B cell (primary cell): Measurements from ENCODE around the gene SPATA25. TPM values are rescaled to one million over a fixed set of nuclear protein-coding genes. Genes with fewer than 3 reads are reported as not detected.
A peak's percentile ranks its signal among the peaks of the same experiment; 100 is the strongest.

ENCODE experiments used
- ATAC-seq: fragments of 200-7000 bp; cut with Tn5 transposase; one replicate; pipeline ENCODE4 v1.10.0; 2021; ENCODE audit warnings: low read depth, mild to moderate bottlenecking, moderate number of reproducible peaks, moderate library complexity
- CTCF ChIA-PET: fragments of 350-600 bp; sonication (Branson Sonifier 250); formaldehyde crosslinking; loops from one replicate; lab custom pipeline; 2021; ENCODE audit warnings: antibody characterized with exemption, inconsistent platforms; lab: Charles Lee
- POLR2A ChIA-PET: fragments of 350-600 bp; sonication (Branson Sonifier 250); formaldehyde crosslinking; loops from one replicate; lab custom pipeline; 2021; ENCODE audit warnings: antibody characterized with exemption; lab: Charles Lee
- DNase-seq: peaks from one replicate; pipeline ENCODE4 v3.0.0; 2013
- H2AFZ ChIP-seq: 2 replicates; pipeline ENCODE4 v1.6.1; 2012; ENCODE audit warnings: mild to moderate bottlenecking, low read depth, low read length; ENCODE audit not compliant: insufficient read depth, poor library complexity, severe bottlenecking
- H3K27ac ChIP-seq, 2 donors: 1 replicate in 1 of 2; 2 replicates in 1 of 2; pipeline ENCODE4 v1.5.1; 2012 to 2013; ENCODE audit warnings: low read length in 2 of 2, mild to moderate bottlenecking in 2 of 2, moderate library complexity in 1 of 2
- H3K27me3 ChIP-seq, 4 experiments: fragments of 200-600 bp in 1 of 4; sonication (generic) in 1 of 4; replicated peaks in 1 of 4; 1 replicate in 2 of 4; 2 replicates in 2 of 4; pipeline versions ENCODE4 v1.6.1 to v1.7.0; 2013 to 2016; ENCODE audit warnings: low read length in 3 of 4, mild to moderate bottlenecking in 2 of 4, mixed read lengths in 1 of 4, moderate library complexity in 1 of 4; ENCODE audit not compliant: insufficient read depth in 4 of 4, control insufficient read depth in 3 of 4; ENCODE audit errors: control extremely low read depth in 1 of 4
- H3K36me3 ChIP-seq, 2 experiments: replicated peaks in 1 of 2; 1 replicate in 1 of 2; 2 replicates in 1 of 2; pipeline versions ENCODE4 v1.6.1 to v1.7.1; 2013; ENCODE audit warnings: low read length in 1 of 2; ENCODE audit not compliant: insufficient read depth in 2 of 2, control insufficient read depth in 1 of 2; ENCODE audit errors: control extremely low read depth in 1 of 2, extremely low read depth in 1 of 2
- H3K4me1 ChIP-seq, 2 donors: fragments of 200-600 bp in 1 of 2; sonication (generic) in 1 of 2; 1 replicate in 1 of 2; 2 replicates in 1 of 2; pipeline versions ENCODE4 v1.5.1 to v1.6.1; 2013 to 2017; ENCODE audit warnings: low read length in 2 of 2; ENCODE audit not compliant: control insufficient read depth in 2 of 2, insufficient read depth in 2 of 2
- H3K4me2 ChIP-seq: replicated peaks from 2 replicates; pipeline ENCODE3; 2012; ENCODE audit warnings: mild to moderate bottlenecking, low read depth, low read length; ENCODE audit not compliant: poor library complexity, severe bottlenecking
- H3K4me3 ChIP-seq, 5 experiments: fragments of 200-600 bp in 1 of 5; sonication (generic) in 1 of 5; 1 replicate in 3 of 5; 2 replicates in 2 of 5; pipeline versions ENCODE4 v1.5.1 to v1.7.0; 2011 to 2016; ENCODE audit warnings: low read length in 4 of 5, mild to moderate bottlenecking in 4 of 5, low read depth in 2 of 5, control low read depth in 1 of 5, moderate library complexity in 1 of 5; ENCODE audit not compliant: insufficient read depth in 1 of 5; ENCODE audit errors: control extremely low read depth in 1 of 5, extremely low read depth in 1 of 5
- H3K79me2 ChIP-seq: fragments of 200-600 bp; sonication (generic); one replicate; pipeline ENCODE4 v1.6.0; 2016; ENCODE audit warnings: low read length; ENCODE audit not compliant: control insufficient read depth, insufficient read depth
- H3K9ac ChIP-seq: fragments of 200-600 bp; sonication (generic); 2 replicates; pipeline ENCODE4 v1.6.1; 2017; ENCODE audit warnings: mild to moderate bottlenecking, low read length, moderate library complexity
- H3K9me3 ChIP-seq, 3 donors: one replicate each; pipeline versions ENCODE4 v1.6.1 to v1.7.1; 2013; ENCODE audit warnings: low read length in 2 of 3; ENCODE audit not compliant: control insufficient read depth in 2 of 3, insufficient read depth in 1 of 3; ENCODE audit errors: control extremely low read depth in 1 of 3
- H4K20me1 ChIP-seq: 2 replicates; pipeline ENCODE4 v1.6.0; 2012; ENCODE audit warnings: mild to moderate bottlenecking, low read length; ENCODE audit not compliant: insufficient read depth, control insufficient read depth, poor library complexity, severe bottlenecking
- H3K27ac Mint-ChIP-seq: one replicate; pipeline ENCODE4 v1.8.0; 2021; ENCODE audit warnings: mixed read lengths
- H3K27me3 Mint-ChIP-seq: one replicate; pipeline ENCODE4 v1.8.0; 2021; ENCODE audit warnings: mixed read lengths
- H3K4me1 Mint-ChIP-seq: one replicate; pipeline ENCODE4 v1.8.0; 2021; ENCODE audit warnings: mixed read lengths
- H3K4me3 Mint-ChIP-seq: one replicate; pipeline ENCODE4 v1.8.0; 2021; ENCODE audit warnings: mixed read lengths
- H3K9me3 Mint-ChIP-seq: one replicate; pipeline ENCODE4 v1.8.0; 2022; ENCODE audit warnings: mixed read lengths; ENCODE audit not compliant: insufficient read depth
- EZH2 ChIP-seq: IDR thresholded peaks from 2 replicates; pipeline ENCODE4 v1.6.1; 2012; ENCODE audit warnings: borderline replicate concordance, low read depth, mild to moderate bottlenecking, moderate library complexity, low read length; ENCODE audit not compliant: insufficient read depth, poor library complexity, severe bottlenecking
- WGBS: methylation state at CpG from one replicate; pipeline ENCODE4 v1.1.5; 2013; ENCODE audit warnings: missing lambda C conversion rate; ENCODE audit not compliant: insufficient coverage; 5-methylcytosine and 5-hydroxymethylcytosine counted together
- intact Hi-C: fragments of 100-400 bp; cut with micrococcal nuclease; formaldehyde crosslinking; loops from one replicate; pipeline ENCODE4 v1.10.0; 2022
- polyA plus RNA-seq: library from polyadenylated mRNA; depleted of rRNA; stranded (reverse); fragments of >200 nt; gene quantifications from 2 replicates; pipeline ENCODE4 v1.2.3, GENCODE V29; 2012
- total RNA-seq, 2 donors: library from RNA; stranded (reverse); fragments of 120-200 nt in 1 of 2; gene quantifications; 1 replicate in 1 of 2; 2 replicates in 1 of 2; pipeline versions ENCODE4 v1.2.3 to v1.2.4, GENCODE V29; 2013 to 2022
- TF ChIP-seq, protein P1 (sequence below): fragments of 200-600 bp; IDR thresholded peaks from one replicate; pipeline ENCODE4 v1.8.0; 2022; ENCODE audit warnings: antibody characterized with exemption, mild to moderate bottlenecking

The SPATA25 gene
- total and polyA plus RNA-seq, 2 donors (not counting 1 experiment from before 2014, with no cell fraction given), result 2.5 to 2.9 TPM

DNA sequence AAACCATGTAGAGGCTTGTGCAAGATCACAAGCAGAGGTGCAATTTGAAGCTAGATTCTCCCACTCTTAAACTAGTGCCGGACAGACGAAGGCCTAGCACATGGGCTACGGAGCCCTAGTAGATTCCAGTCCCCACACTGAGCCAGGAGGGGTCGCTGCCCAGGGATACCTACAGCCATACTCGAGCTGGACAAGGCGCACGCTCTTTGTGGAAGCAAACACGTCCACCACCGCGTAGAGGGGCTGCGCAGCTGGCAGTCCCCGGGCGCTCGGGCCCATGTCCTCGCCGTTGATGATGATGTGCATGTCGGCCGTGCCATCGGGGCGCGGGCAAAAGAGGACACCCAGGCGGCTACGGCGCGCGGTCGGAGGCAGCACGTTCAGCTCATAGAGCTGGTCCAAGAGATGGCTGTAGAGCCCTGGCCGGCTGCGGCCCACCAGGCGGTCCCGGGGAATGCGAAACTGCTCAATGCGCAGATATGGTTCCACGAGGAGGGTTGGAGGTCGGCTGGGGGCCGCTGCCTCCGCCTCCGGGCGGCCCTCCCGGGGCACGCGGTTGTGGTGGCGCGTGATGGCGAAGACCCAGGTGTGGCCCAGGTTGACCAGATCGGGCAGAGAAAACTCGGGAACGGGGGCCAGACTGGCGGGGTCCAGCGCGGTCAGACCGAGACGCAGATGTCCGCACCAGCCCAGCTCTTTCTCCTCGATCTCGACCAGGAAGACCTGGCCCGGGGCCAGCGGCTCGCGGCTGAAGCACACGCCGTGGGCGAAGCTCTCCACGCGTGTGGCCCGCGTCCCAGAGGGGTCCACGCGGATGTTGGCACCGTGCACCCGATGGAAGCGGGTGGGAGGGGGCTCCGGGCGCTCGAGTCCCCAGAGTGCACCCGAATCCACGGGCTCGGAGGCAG lies 2.9 kb upstream of the SPATA25 start:
- Histone ChIP-seq H3K27ac (peak overlapping the region; percentile 51 to 80), H3K4me2 (peak overlapping the region; percentile 99), H3K9ac (peak overlapping the region; percentile 85), H4K20me1 (no peaks in the 10 kb centered on the region), H3K4me3 (peak overlapping the region; percentile 22 to 95 (median 78)), H3K27me3 (no peaks in the 10 kb centered on the region), H3K4me1 (peaks cover 24 to 29% of the 10 kb centered on the region in 2 donors), H3K9me3 (no peaks in the 10 kb centered on the region), H3K36me3 (peaks cover 0 to 24% of the 10 kb centered on the region in 2 experiments), H2AFZ (peak overlapping the region; percentile 93), H3K79me2 (peaks cover 7% of the 10 kb centered on the region)
- no peaks in the 10 kb centered on the region for H3K9me3 Mint-ChIP-seq
- DNase-seq, result peak; percentile 70
- ChIA-PET CTCF (interaction anchor here (0.7 to 3.2 kb wide), 12 partner anchors 9 to 91 kb away, joined by 3 to 24 read pairs (median 6); partner anchors contain the start of gene ZSWIM1), POLR2A (interaction anchor here (0.5 to 5.3 kb wide), 10 partner anchors 9 to 483 kb away, joined by 3 to 41 read pairs (median 6); partner anchors contain the start of genes ACOT8, PCIF1, ZNF335 and ZSWIM1)
- peak overlapping the region; percentile 97 for H3K4me3 Mint-ChIP-seq
- H3K4me1 Mint-ChIP-seq, result peaks cover 31% of the 10 kb centered on the region
- 5% methylated on average over 79 of the region's 79 CpGs for WGBS
- H3K27ac Mint-ChIP-seq, result peak overlapping the region; percentile 96
- ATAC-seq, result peak; percentile 35
- TF ChIP-seq, protein P1, sequence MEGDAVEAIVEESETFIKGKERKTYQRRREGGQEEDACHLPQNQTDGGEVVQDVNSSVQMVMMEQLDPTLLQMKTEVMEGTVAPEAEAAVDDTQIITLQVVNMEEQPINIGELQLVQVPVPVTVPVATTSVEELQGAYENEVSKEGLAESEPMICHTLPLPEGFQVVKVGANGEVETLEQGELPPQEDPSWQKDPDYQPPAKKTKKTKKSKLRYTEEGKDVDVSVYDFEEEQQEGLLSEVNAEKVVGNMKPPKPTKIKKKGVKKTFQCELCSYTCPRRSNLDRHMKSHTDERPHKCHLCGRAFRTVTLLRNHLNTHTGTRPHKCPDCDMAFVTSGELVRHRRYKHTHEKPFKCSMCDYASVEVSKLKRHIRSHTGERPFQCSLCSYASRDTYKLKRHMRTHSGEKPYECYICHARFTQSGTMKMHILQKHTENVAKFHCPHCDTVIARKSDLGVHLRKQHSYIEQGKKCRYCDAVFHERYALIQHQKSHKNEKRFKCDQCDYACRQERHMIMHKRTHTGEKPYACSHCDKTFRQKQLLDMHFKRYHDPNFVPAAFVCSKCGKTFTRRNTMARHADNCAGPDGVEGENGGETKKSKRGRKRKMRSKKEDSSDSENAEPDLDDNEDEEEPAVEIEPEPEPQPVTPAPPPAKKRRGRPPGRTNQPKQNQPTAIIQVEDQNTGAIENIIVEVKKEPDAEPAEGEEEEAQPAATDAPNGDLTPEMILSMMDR, result peak; percentile 46
- no peak for TF ChIP-seq EZH2
- intact Hi-C loops, result loop anchor here (2.0 kb wide), 3 partner anchors 72 to 100 kb away; partner anchors contain the start of genes DNTTIP1 and WFDC3
- H3K27me3 Mint-ChIP-seq, result no peaks in the 10 kb centered on the region
